ENCODE measurements around the gene BMI1. TPM values are rescaled to one million over a fixed set of nuclear protein-coding genes. Genes with fewer than 3 reads are reported as not detected.

The BMI1 gene
- total RNA-seq, 1 donor from 2014 or later, result 30.8 TPM

- Histone ChIP-seq H3K9me3 (ENCODE audit: insufficient read depth, low read depth, low read length) (no peaks in the 10 kb centered on the region), H3K27me3 (ENCODE audit: insufficient read depth, low read length) (no peaks in the 10 kb centered on the region), H2AFZ (ENCODE audit: low read depth, low read length) (no peak overlapping the region), H3K79me2 (ENCODE audit: insufficient read depth, low read length) (no peaks in the 10 kb centered on the region), H3K36me3 (ENCODE audit: insufficient read depth, low read length) (no peaks in the 10 kb centered on the region), H3K4me2 (ENCODE audit: low read length) (no peak overlapping the region), H3K4me3 (ENCODE audit: insufficient read depth, low read depth, low read length) (no peak overlapping the region), H4K20me1 (ENCODE audit: insufficient read depth, low read length) (no peaks in the 10 kb centered on the region), H3K9ac (ENCODE audit: low read length) (no peak overlapping the region), H3K4me1 (ENCODE audit: insufficient read depth, low read length) (no peaks in the 10 kb centered on the region), H3K27ac (ENCODE audit: low read depth, low read length) (no peak overlapping the region)
- Mint-ChIP-seq H3K27me3 (ENCODE audit: low read depth, unreplicated experiment) (no peaks in the 10 kb centered on the region), H3K27ac (ENCODE audit: unreplicated experiment) (no peak overlapping the region), H3K9me3 (ENCODE audit: unreplicated experiment) (no peaks in the 10 kb centered on the region), H3K4me1 (ENCODE audit: low read depth, unreplicated experiment) (peaks cover 2% of the 10 kb centered on the region), H3K36me3 (ENCODE audit: low read depth, unreplicated experiment) (no peaks in the 10 kb centered on the region), H3K4me3 (ENCODE audit: unreplicated experiment) (no peak overlapping the region)
- no peak for FAIRE-seq
- TF ChIP-seq CTCF (IDR thresholded peaks at IDR 0.05; ENCODE audit: insufficient read depth, low read depth, low read length) (no peak), EZH2 (IDR thresholded peaks at IDR 0.05; ENCODE audit: insufficient read depth, low read length) (no peak)
- DNase-seq (ENCODE audit: low read depth), result no peak
These were observed 43.7 kb downstream of the BMI1 start for GRCh38 chr10:22364407-22365140.

GRCh38 chr10:22365233-22365632, 44.3 kb downstream of the BMI1 start:
- H3K4me1 Mint-ChIP-seq (ENCODE audit: low read depth, unreplicated experiment), result peaks cover 2% of the 10 kb centered on the region
- Histone ChIP-seq H4K20me1 (ENCODE audit: insufficient read depth, low read length) (no peaks in the 10 kb centered on the region), H3K4me3 (ENCODE audit: insufficient read depth, low read depth, low read length) (no peak overlapping the region), H3K79me2 (ENCODE audit: insufficient read depth, low read length) (no peaks in the 10 kb centered on the region), H2AFZ (ENCODE audit: low read depth, low read length) (no peak overlapping the region), H3K9ac (ENCODE audit: low read length) (no peak overlapping the region), H3K27me3 (ENCODE audit: insufficient read depth, low read length) (no peaks in the 10 kb centered on the region), H3K9me3 (ENCODE audit: insufficient read depth, low read depth, low read length) (no peaks in the 10 kb centered on the region), H3K4me1 (ENCODE audit: insufficient read depth, low read length) (no peaks in the 10 kb centered on the region), H3K4me2 (ENCODE audit: low read length) (no peak overlapping the region), H3K27ac (ENCODE audit: low read depth, low read length) (no peak overlapping the region), H3K36me3 (ENCODE audit: insufficient read depth, low read length) (no peaks in the 10 kb centered on the region)
- H3K27ac Mint-ChIP-seq (ENCODE audit: unreplicated experiment), result no peak overlapping the region
- no peaks in the 10 kb centered on the region for H3K36me3 Mint-ChIP-seq (ENCODE audit: low read depth, unreplicated experiment)
- FAIRE-seq (no peak), DNase-seq (ENCODE audit: low read depth) (no peak)
- H3K27me3 Mint-ChIP-seq (ENCODE audit: low read depth, unreplicated experiment), result no peaks in the 10 kb centered on the region
- TF ChIP-seq EZH2 (IDR thresholded peaks at IDR 0.05; ENCODE audit: insufficient read depth, low read length), result no peak
- no peak for TF ChIP-seq CTCF (IDR thresholded peaks at IDR 0.05; ENCODE audit: insufficient read depth, low read depth, low read length)
- H3K9me3 Mint-ChIP-seq (ENCODE audit: unreplicated experiment), result no peaks in the 10 kb centered on the region
- H3K4me3 Mint-ChIP-seq (ENCODE audit: unreplicated experiment), result no peak overlapping the region
